ENCODE data around the gene USP46.

Gene USP46

GRCh38 chr4:52546449-52546848 lies 112.7 kb downstream of the USP46 start:
- Mint-ChIP-seq H3K27me3 (peaks cover 24% of the 10 kb centered on the region), H3K4me3 (no peak overlapping the region), H3K4me1 (no peaks in the 10 kb centered on the region), H3K27ac (no peak overlapping the region), H3K9me3 (no peaks in the 10 kb centered on the region)
- no peak for DNase-seq
- ATAC-seq = no peak

- Mint-ChIP-seq H3K4me1 (no peaks in the 10 kb centered on the region), H3K9me3 (no peaks in the 10 kb centered on the region), H3K4me3 (no peak overlapping the region), H3K27me3 (peaks cover 17% of the 10 kb centered on the region), H3K27ac (no peak overlapping the region)
- DNase-seq (peak; percentile 29 to 44), ATAC-seq (peak; percentile 64)
Measured at GRCh38 chr4:52545099-52546069, 113.7 kb downstream of the USP46 start.

Data from stimulated activated naive CD8-positive, alpha-beta T cell treated with anti-CD3 and anti-CD28 coated beads, Interleukin-15, amount 100 ng/mL, for 72 hours (primary cell).